ENCODE results near the gene SOD3. TPM values are rescaled to one million over a fixed set of nuclear protein-coding genes. Genes with fewer than 3 reads are reported as not detected.
A peak's percentile ranks its signal among the peaks of the same experiment; 100 is the strongest.

Gene SOD3
- total and polyA plus RNA-seq, 9 of the 15 experiments (the other 6 are each of a cell fraction or from before 2014, with no cell fraction given) = 0.10 to 0.31 (median 0.24) TPM; not detected in 6

DNA sequence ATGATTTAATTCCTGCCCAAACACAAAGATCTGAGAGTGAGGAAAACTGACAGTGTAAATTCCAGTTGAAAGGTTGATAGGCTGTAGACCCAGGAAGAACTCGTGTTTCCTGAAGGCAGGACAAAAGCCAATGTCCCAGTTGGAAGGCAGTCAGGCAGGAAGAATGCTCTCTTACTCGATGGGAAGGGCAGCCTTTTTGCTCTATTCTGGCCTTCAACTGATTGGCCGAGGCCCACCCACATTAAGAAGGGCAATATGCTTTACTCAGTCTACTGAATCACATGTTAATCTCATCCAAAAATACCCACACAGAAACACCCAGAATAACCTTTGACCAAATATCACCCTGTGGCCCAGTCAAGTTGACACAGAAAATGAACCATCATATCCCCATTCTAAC, 45.3 kb upstream of the SOD3 start:
- H3K4me1 ChIP-seq (replicated peaks in 1 of 2; ENCODE audit: control insufficient read depth in 2 of 2, insufficient read depth in 2 of 2, low read length in 2 of 2) = no peaks in the 10 kb centered on the region
- no peak overlapping the region for H3K27ac ChIP-seq (ENCODE audit: extremely low read depth, low read depth, low read length)
- FAIRE-seq (no peak), ATAC-seq (no peak), DNase-seq (ENCODE audit: extremely low read depth in 1 of 4, low spot score in 3 of 4) (no peak)
- ChIA-PET CTCF (ENCODE audit: low intra/inter-chr PET ratio) (no interaction called here), POLR2A (interaction anchor here (0.6 kb wide), 1 partner anchor 223 kb away, joined by 3 read pairs; no protein-coding TSS in a partner anchor)
- TF ChIP-seq RBM25 (IDR thresholded peaks at IDR 0.05; ENCODE audit: low read depth, low read length, severe bottlenecking) (peak; percentile 6), MYC (IDR thresholded peaks at IDR 0.05; ENCODE audit: low read depth, low read length) (no peak), MYC (CRISPR knock-in tag; IDR thresholded peaks at IDR 0.05; ENCODE audit: borderline replicate concordance, low read depth) (no peak), ZNF134 (CRISPR knock-in tag; conservative IDR thresholded peaks at IDR 0.05) (peak; percentile 96)
- no peak overlapping the region for H3K4me2 ChIP-seq (ENCODE audit: insufficient read depth, low read length)
- no peaks in the 10 kb centered on the region for H3K36me3 ChIP-seq (ENCODE audit: control insufficient read depth, insufficient read depth, low read length)
- no peaks in the 10 kb centered on the region for H3K9me1 ChIP-seq (ENCODE audit: control insufficient read depth, insufficient read depth, low read length)
- intact Hi-C loops (cut with micrococcal nuclease) = no loop called here
- WGBS (ENCODE audit: insufficient coverage, low coverage, missing lambda C conversion rate) = 0% methylated on average over 3 of the region's 3 CpGs
- H3K9ac ChIP-seq (ENCODE audit: insufficient read depth in 1 of 2, low read depth in 2 of 2, low read length in 2 of 2) = no peak overlapping the region
- H3K4me3 ChIP-seq = no peak overlapping the region
- in situ Hi-C loops (cut with MboI) = no loop called here
- H3K79me2 ChIP-seq (ENCODE audit: control insufficient read depth, insufficient read depth, low read length) = no peaks in the 10 kb centered on the region
- H4K20me1 ChIP-seq (replicated peaks; ENCODE audit: control insufficient read depth, insufficient read depth, low read length) = no peaks in the 10 kb centered on the region
- H3K27me3 ChIP-seq (ENCODE audit: control insufficient read depth in 2 of 2, insufficient read depth in 2 of 2, low read length in 2 of 2) = no peaks in the 10 kb centered on the region
- no TSS peak for BruUV-seq (replicated peaks)
- no peaks in the 10 kb centered on the region for H3K9me3 ChIP-seq (replicated peaks; ENCODE audit: control insufficient read depth, insufficient read depth, low read depth, low read length)
- H2AFZ ChIP-seq (ENCODE audit: low read depth, low read length) = no peak overlapping the region

DNA sequence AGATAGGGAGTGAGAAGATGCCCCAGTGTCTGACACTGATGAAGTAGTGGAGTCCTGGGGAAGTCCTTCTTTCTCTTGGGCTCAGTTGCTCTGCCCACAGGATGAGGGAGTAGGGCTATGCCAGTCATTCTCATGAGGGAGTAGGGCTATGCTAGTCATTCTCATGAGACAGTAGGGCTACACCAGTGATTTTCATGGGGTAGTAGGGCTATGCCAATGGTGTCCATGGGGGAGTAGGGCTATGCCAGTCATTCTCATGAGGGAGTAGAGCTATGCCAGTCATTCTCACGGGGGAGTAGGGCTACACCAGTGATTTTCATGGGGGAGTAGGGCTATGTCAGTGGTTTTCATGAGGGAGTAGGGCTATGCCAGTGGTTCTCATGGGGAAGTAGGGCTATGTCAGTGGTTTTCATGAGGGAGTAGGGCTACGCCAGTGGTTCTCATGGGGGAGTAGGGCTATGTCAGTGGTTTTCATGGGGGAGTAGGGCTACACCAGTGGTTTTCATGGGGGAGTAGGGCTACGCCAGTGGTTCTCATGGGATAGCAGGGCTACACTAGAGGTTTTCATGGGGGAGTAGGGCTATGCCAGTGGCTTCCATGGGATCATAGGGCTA, 43.3 kb upstream of the SOD3 start:
- no peaks in the 10 kb centered on the region for H4K20me1 ChIP-seq (replicated peaks; ENCODE audit: control insufficient read depth, insufficient read depth, low read length)
- ATAC-seq = no peak
- no peak overlapping the region for H2AFZ ChIP-seq (ENCODE audit: low read depth, low read length)
- H3K9me3 ChIP-seq (replicated peaks; ENCODE audit: control insufficient read depth, insufficient read depth, low read depth, low read length) = no peaks in the 10 kb centered on the region; the same call in 1 of the 2 replicates
- WGBS (ENCODE audit: insufficient coverage, low coverage, missing lambda C conversion rate) = 6% methylated on average over 3 of the region's 3 CpGs
- H3K27me3 ChIP-seq (ENCODE audit: control insufficient read depth in 2 of 2, insufficient read depth in 2 of 2, low read length in 2 of 2) = no peaks in the 10 kb centered on the region
- no peaks in the 10 kb centered on the region for H3K9me1 ChIP-seq (ENCODE audit: control insufficient read depth, insufficient read depth, low read length)
- CTCF ChIA-PET (ENCODE audit: low intra/inter-chr PET ratio) = no interaction called here
- BruUV-seq (replicated peaks) = no TSS peak
- H3K9ac ChIP-seq (ENCODE audit: insufficient read depth in 1 of 2, low read depth in 2 of 2, low read length in 2 of 2) = no peak overlapping the region
- POLR2A ChIA-PET = no interaction called here
- no peaks in the 10 kb centered on the region for H3K79me2 ChIP-seq (ENCODE audit: control insufficient read depth, insufficient read depth, low read length)
- in situ Hi-C loops (cut with MboI) (no loop called here), intact Hi-C loops (cut with micrococcal nuclease) (no loop called here)
- no peak overlapping the region for H3K4me3 ChIP-seq
- no peak for FAIRE-seq
- H3K36me3 ChIP-seq (ENCODE audit: control insufficient read depth, insufficient read depth, low read length) = no peaks in the 10 kb centered on the region
- DNase-seq (ENCODE audit: extremely low read depth in 1 of 4, low spot score in 3 of 4) = no peak
- H3K4me2 ChIP-seq (ENCODE audit: insufficient read depth, low read length) = no peak overlapping the region
- H3K27ac ChIP-seq (ENCODE audit: extremely low read depth, low read depth, low read length) = no peak overlapping the region
- no peaks in the 10 kb centered on the region for H3K4me1 ChIP-seq (replicated peaks in 1 of 2; ENCODE audit: control insufficient read depth in 2 of 2, insufficient read depth in 2 of 2, low read length in 2 of 2)
- TF ChIP-seq BRD9 (IDR thresholded peaks at IDR 0.05; ENCODE audit: low read depth, partially characterized antibody) = no peak
- TF ChIP-seq, protein P1, sequence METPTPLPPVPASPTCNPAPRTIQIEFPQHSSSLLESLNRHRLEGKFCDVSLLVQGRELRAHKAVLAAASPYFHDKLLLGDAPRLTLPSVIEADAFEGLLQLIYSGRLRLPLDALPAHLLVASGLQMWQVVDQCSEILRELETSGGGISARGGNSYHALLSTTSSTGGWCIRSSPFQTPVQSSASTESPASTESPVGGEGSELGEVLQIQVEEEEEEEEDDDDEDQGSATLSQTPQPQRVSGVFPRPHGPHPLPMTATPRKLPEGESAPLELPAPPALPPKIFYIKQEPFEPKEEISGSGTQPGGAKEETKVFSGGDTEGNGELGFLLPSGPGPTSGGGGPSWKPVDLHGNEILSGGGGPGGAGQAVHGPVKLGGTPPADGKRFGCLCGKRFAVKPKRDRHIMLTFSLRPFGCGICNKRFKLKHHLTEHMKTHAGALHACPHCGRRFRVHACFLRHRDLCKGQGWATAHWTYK (CRISPR knock-in tag; IDR thresholded peaks at IDR 0.05) = no peak
- TF ChIP-seq HMGN3 (IDR thresholded peaks at IDR 0.05; ENCODE audit: borderline replicate concordance, extremely low read depth, insufficient read length, low read depth, low read length) = no peak
- TF ChIP-seq, protein P2, sequence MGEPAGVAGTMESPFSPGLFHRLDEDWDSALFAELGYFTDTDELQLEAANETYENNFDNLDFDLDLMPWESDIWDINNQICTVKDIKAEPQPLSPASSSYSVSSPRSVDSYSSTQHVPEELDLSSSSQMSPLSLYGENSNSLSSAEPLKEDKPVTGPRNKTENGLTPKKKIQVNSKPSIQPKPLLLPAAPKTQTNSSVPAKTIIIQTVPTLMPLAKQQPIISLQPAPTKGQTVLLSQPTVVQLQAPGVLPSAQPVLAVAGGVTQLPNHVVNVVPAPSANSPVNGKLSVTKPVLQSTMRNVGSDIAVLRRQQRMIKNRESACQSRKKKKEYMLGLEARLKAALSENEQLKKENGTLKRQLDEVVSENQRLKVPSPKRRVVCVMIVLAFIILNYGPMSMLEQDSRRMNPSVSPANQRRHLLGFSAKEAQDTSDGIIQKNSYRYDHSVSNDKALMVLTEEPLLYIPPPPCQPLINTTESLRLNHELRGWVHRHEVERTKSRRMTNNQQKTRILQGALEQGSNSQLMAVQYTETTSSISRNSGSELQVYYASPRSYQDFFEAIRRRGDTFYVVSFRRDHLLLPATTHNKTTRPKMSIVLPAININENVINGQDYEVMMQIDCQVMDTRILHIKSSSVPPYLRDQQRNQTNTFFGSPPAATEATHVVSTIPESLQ (CRISPR knock-in tag; IDR thresholded peaks at IDR 0.05) = no peak

Measured in K562 (cell line).